Measurements from ENCODE around the gene TLCD1. TPM values are rescaled to one million over a fixed set of nuclear protein-coding genes. Genes with fewer than 3 reads are reported as not detected.

TLCD1 gene, protein sequence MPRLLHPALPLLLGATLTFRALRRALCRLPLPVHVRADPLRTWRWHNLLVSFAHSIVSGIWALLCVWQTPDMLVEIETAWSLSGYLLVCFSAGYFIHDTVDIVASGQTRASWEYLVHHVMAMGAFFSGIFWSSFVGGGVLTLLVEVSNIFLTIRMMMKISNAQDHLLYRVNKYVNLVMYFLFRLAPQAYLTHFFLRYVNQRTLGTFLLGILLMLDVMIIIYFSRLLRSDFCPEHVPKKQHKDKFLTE
- total RNA-seq (1 to 10 TPM in 1 of 5 experiments, under 1 TPM in 2, not detected in 2; 0.69 to 3.0 (median 0.79) TPM), polyA plus RNA-seq (not detected), total RNA-seq (1.6 reads per million, percentile 5 among the genes with 10 or more reads in this experiment)

GRCh38 chr17:28726226-28726626 is at the start of gene TLCD1:
Gene TLCD1 (minus strand): TSS chr17:28726233. CDS start chr17:28726097, 136 bp downstream.
- intact Hi-C loops (cut with micrococcal nuclease) = loop anchor here (2.0 to 10.0 kb wide), 6 partner anchors 79 to 566 kb away; partner anchors contain the start of genes BLTP2 (in 1 of the 2), FAM222B (in 1 of the 2) and NUFIP2 (in 1 of the 2)
- Mint-ChIP-seq H3K27me3 (no peaks in the 10 kb centered on the region), H3K27ac (peak within 1 kb of the TSS; percentile 93 to 100 (median 98)), H3K9me3 (no peaks in the 10 kb centered on the region), H3K36me3 (peaks cover 4 to 28% (median 11%) of the 10 kb centered on the region in 5 donors), H3K4me1 (peaks cover 12 to 65% (median 54%) of the 10 kb centered on the region in 7 donors), H3K4me3 (peak within 1 kb of the TSS; percentile 82 to 98 (median 96))
- ChIA-PET POLR2A (interaction anchor here (0.7 to 9.2 kb wide), 14 partner anchors 15 to 225 kb away, joined by 3 to 269 read pairs (median 9); partner anchors contain the start of genes BLTP2, DHRS13, FLOT2 and PHF12), CTCF (interaction anchor here (0.6 to 10.6 kb wide), 30 partner anchors 9 to 1128 kb away, joined by 3 to 331 read pairs (median 4); partner anchors contain the start of genes FLOT2, PROCA1, SDF2 and SUPT6H)
- H3K4me3 ChIP-seq (ENCODE audit: low read length) = peak within 1 kb of the TSS; percentile 83
- ATAC-seq (peak; percentile 23), DNase-seq (peak in 8 of 9 donors; percentile 31 to 83 (median 50))
- H3K27ac ChIP-seq (ENCODE audit: low read depth, low read length) = peak within 1 kb of the TSS; percentile 100
- H3K4me1 ChIP-seq (ENCODE audit: control insufficient read depth in 2 of 2, insufficient read depth in 2 of 2, low read length in 2 of 2) = peaks cover 29 to 39% of the 10 kb centered on the region in 2 donors
- H3K36me3 ChIP-seq (ENCODE audit: control insufficient read depth in 2 of 3, insufficient read depth in 3 of 3, low read length in 3 of 3) = peaks cover 18 to 39% (median 27%) of the 10 kb centered on the region in 3 experiments
- no peaks in the 10 kb centered on the region for H3K9me3 ChIP-seq (ENCODE audit: control insufficient read depth in 2 of 3, low read length in 3 of 3)
- H3K27me3 ChIP-seq (ENCODE audit: control insufficient read depth in 2 of 2, insufficient read depth in 2 of 2, low read length in 2 of 2) = no peaks in the 10 kb centered on the region

- DNase-seq = no peak
- Mint-ChIP-seq H3K4me3 (no peak overlapping the region), H3K9me3 (no peaks in the 10 kb centered on the region), H3K27ac (peak overlapping the region in 2 of 9 donors; percentile 12 to 17), H3K4me1 (peaks cover 23 to 42% (median 33%) of the 10 kb centered on the region in 7 donors), H3K36me3 (peaks cover 0 to 15% (median 8%) of the 10 kb centered on the region in 5 donors), H3K27me3 (no peaks in the 10 kb centered on the region)
- Histone ChIP-seq H3K36me3 (ENCODE audit: control insufficient read depth in 2 of 3, insufficient read depth in 3 of 3, low read length in 3 of 3) (peaks cover 0 to 11% (median 0%) of the 10 kb centered on the region in 3 experiments), H3K27me3 (ENCODE audit: control insufficient read depth in 2 of 2, insufficient read depth in 2 of 2, low read length in 2 of 2) (no peaks in the 10 kb centered on the region), H3K9me3 (ENCODE audit: control insufficient read depth in 2 of 3, low read length in 3 of 3) (no peaks in the 10 kb centered on the region), H3K27ac (ENCODE audit: low read depth, low read length) (no peak overlapping the region), H3K4me3 (ENCODE audit: low read length) (no peak overlapping the region), H3K4me1 (ENCODE audit: control insufficient read depth in 2 of 2, insufficient read depth in 2 of 2, low read length in 2 of 2) (peaks cover 0 to 20% of the 10 kb centered on the region in 2 donors)
- ChIA-PET CTCF (interaction anchor here (0.6 to 2.0 kb wide), 3 partner anchors 10 to 168 kb away, joined by 3 to 14 read pairs (median 3); no protein-coding TSS in a partner anchor), POLR2A (interaction anchor here (0.6 to 1.5 kb wide), 4 partner anchors 29 to 339 kb away, joined by 3 to 5 read pairs (median 4); no protein-coding TSS in a partner anchor)
- intact Hi-C loops (cut with micrococcal nuclease) = no loop called here
- no peak for ATAC-seq
These were observed 48.2 kb upstream of the TLCD1 start for GRCh38 chr17:28774206-28774605.

- intact Hi-C loops (cut with micrococcal nuclease) = no loop called here
- Histone ChIP-seq H3K4me1 (ENCODE audit: control insufficient read depth in 2 of 2, insufficient read depth in 2 of 2, low read length in 2 of 2) (peaks cover 0 to 20% of the 10 kb centered on the region in 2 donors), H3K27me3 (ENCODE audit: control insufficient read depth in 2 of 2, insufficient read depth in 2 of 2, low read length in 2 of 2) (no peaks in the 10 kb centered on the region), H3K9me3 (ENCODE audit: control insufficient read depth in 2 of 3, low read length in 3 of 3) (no peaks in the 10 kb centered on the region), H3K4me3 (ENCODE audit: low read length) (no peak overlapping the region), H3K27ac (ENCODE audit: low read depth, low read length) (no peak overlapping the region), H3K36me3 (ENCODE audit: control insufficient read depth in 2 of 3, insufficient read depth in 3 of 3, low read length in 3 of 3) (peaks cover 0 to 11% (median 0%) of the 10 kb centered on the region in 3 experiments)
- H3K27me3 Mint-ChIP-seq = no peaks in the 10 kb centered on the region
- DNase-seq (no peak), ATAC-seq (no peak)
- CTCF ChIA-PET = interaction anchor here (0.6 to 2.0 kb wide), 4 partner anchors 10 to 168 kb away, joined by 3 to 14 read pairs (median 3); no protein-coding TSS in a partner anchor
- H3K27ac Mint-ChIP-seq = peak overlapping the region in 1 of 9 donors; percentile 17
- H3K36me3 Mint-ChIP-seq = peaks cover 0 to 10% (median 4%) of the 10 kb centered on the region in 5 donors
- POLR2A ChIA-PET = interaction anchor here (0.6 to 1.5 kb wide), 5 partner anchors 13 to 339 kb away, joined by 3 to 5 read pairs (median 3); no protein-coding TSS in a partner anchor
- no peak overlapping the region for H3K4me3 Mint-ChIP-seq
- H3K4me1 Mint-ChIP-seq = peaks cover 20 to 38% (median 28%) of the 10 kb centered on the region in 7 donors
- no peaks in the 10 kb centered on the region for H3K9me3 Mint-ChIP-seq
These were observed 47.7 kb upstream of the TLCD1 start for GRCh38 chr17:28773736-28774135.

GRCh38 chr17:28765038-28765437 is 39.0 kb upstream of the TLCD1 start:
- H3K27me3 ChIP-seq (ENCODE audit: control insufficient read depth in 2 of 2, insufficient read depth in 2 of 2, low read length in 2 of 2) = no peaks in the 10 kb centered on the region

GRCh38 chr17:28763804-28764266 is 37.8 kb upstream of the TLCD1 start:
- Mint-ChIP-seq H3K27me3 (no peaks in the 10 kb centered on the region), H3K4me1 (peaks cover 4 to 16% (median 6%) of the 10 kb centered on the region in 7 donors), H3K27ac (peak overlapping the region in 5 of 9 donors; percentile 6 to 93 (median 75)), H3K9me3 (peaks cover 0 to 2% (median 0%) of the 10 kb centered on the region in 11 donors), H3K36me3 (peaks cover 3 to 23% (median 3%) of the 10 kb centered on the region in 5 donors), H3K4me3 (no peak overlapping the region)
- POLR2A ChIA-PET = interaction anchor here (0.6 to 2.9 kb wide), 14 partner anchors 11 to 265 kb away, joined by 3 to 15 read pairs (median 5); partner anchors contain the start of genes DHRS13, FLOT2 and RPL23A
- Histone ChIP-seq H3K9me3 (ENCODE audit: control insufficient read depth in 2 of 3, low read length in 3 of 3) (no peaks in the 10 kb centered on the region), H3K36me3 (ENCODE audit: control insufficient read depth in 2 of 3, insufficient read depth in 3 of 3, low read length in 3 of 3) (peaks cover 0 to 62% (median 23%) of the 10 kb centered on the region in 3 experiments), H3K4me1 (ENCODE audit: control insufficient read depth in 2 of 2, insufficient read depth in 2 of 2, low read length in 2 of 2) (no peaks in the 10 kb centered on the region), H3K27me3 (ENCODE audit: control insufficient read depth in 2 of 2, insufficient read depth in 2 of 2, low read length in 2 of 2) (no peaks in the 10 kb centered on the region), H3K4me3 (ENCODE audit: low read length) (no peak overlapping the region), H3K27ac (ENCODE audit: low read depth, low read length) (no peak overlapping the region)
- CTCF ChIA-PET = interaction anchor here (0.6 to 5.3 kb wide), 40 partner anchors 10 to 353 kb away, joined by 3 to 54 read pairs (median 5); partner anchors contain the start of genes DHRS13, FAM222B, FLOT2 and PHF12
- ATAC-seq (peak; percentile 95), DNase-seq (peak in 8 of 9 donors; percentile 63 to 82 (median 76))
- intact Hi-C loops (cut with micrococcal nuclease) = loop anchor here (1.0 to 10.0 kb wide), 11 partner anchors 37 to 353 kb away; partner anchors contain the start of genes DHRS13 (in 2 of the 2), FAM222B (in 2 of the 2) and FLOT2 (in 1 of the 2)

More at GRCh38 chr17:28765038-28765437, 39.0 kb upstream of the TLCD1 start:
- Mint-ChIP-seq H3K9me3 (peaks cover 0 to 2% (median 0%) of the 10 kb centered on the region in 11 donors), H3K36me3 (peaks cover 0 to 21% (median 3%) of the 10 kb centered on the region in 5 donors), H3K27ac (peak overlapping the region in 1 of 9 donors; percentile 64), H3K27me3 (no peaks in the 10 kb centered on the region), H3K4me1 (peaks cover 8 to 17% (median 12%) of the 10 kb centered on the region in 7 donors), H3K4me3 (no peak overlapping the region)
- intact Hi-C loops (cut with micrococcal nuclease) = loop anchor here in 1 of 2 donors (10.0 kb wide), 1 partner anchor 50 kb away; no protein-coding TSS in a partner anchor
- Histone ChIP-seq H3K36me3 (ENCODE audit: control insufficient read depth in 2 of 3, insufficient read depth in 3 of 3, low read length in 3 of 3) (peaks cover 0 to 50% (median 17%) of the 10 kb centered on the region in 3 experiments), H3K4me1 (ENCODE audit: control insufficient read depth in 2 of 2, insufficient read depth in 2 of 2, low read length in 2 of 2) (no peaks in the 10 kb centered on the region), H3K9me3 (ENCODE audit: control insufficient read depth in 2 of 3, low read length in 3 of 3) (no peaks in the 10 kb centered on the region), H3K4me3 (ENCODE audit: low read length) (no peak overlapping the region), H3K27ac (ENCODE audit: low read depth, low read length) (no peak overlapping the region)
- no peak for ATAC-seq
- DNase-seq = no peak
- ChIA-PET POLR2A (interaction anchor here (0.6 to 2.9 kb wide), 5 partner anchors 131 to 792 kb away, joined by 3 to 12 read pairs (median 3); partner anchors contain the start of gene FLOT2), CTCF (interaction anchor here (0.5 to 5.3 kb wide), 21 partner anchors 9 to 199 kb away, joined by 3 to 54 read pairs (median 6); partner anchors contain the start of genes DHRS13, PHF12 and TLCD1)
